ENCODE results near the gene KRT33B. TPM values are rescaled to one million over a fixed set of nuclear protein-coding genes. Genes with fewer than 3 reads are reported as not detected.

KRT33B gene
- total and polyA plus RNA-seq, 2 of the 8 experiments (the other 6 are each of a cell fraction or from before 2014, with no cell fraction given): not detected

- Histone ChIP-seq H2BK20ac (ENCODE audit: low read length) (no peak overlapping the region), H2BK12ac (ENCODE audit: low read depth, low read length) (peak overlapping the region; percentile 46; the same call in 1 of the 2 replicates), H3K4me3 (ENCODE audit: extremely low read depth in 1 of 4, insufficient read depth in 2 of 4, low read depth in 3 of 4, low read length in 4 of 4) (no peak overlapping the region), H2BK15ac (ENCODE audit: low read length) (no peak overlapping the region), H2BK120ac (replicated peaks; ENCODE audit: low read depth, low read length) (no peak overlapping the region), H4K5ac (ENCODE audit: insufficient read length, low read depth, low read length) (no peak overlapping the region), H3K23ac (ENCODE audit: insufficient read length) (no peak overlapping the region), H2BK5ac (ENCODE audit: low read depth, low read length) (0 out of 2 replicates have a peak overlapping the region, but pooled peaks have one; percentile 13), H3K27ac (ENCODE audit: low read depth, low read length) (no peak overlapping the region), H3K36me3 (ENCODE audit: control insufficient read depth in 2 of 4, insufficient read depth in 4 of 4, low read length in 3 of 4) (no peaks in the 10 kb centered on the region), H3K56ac (replicated peaks; ENCODE audit: insufficient read length, low read depth, low read length) (no peak overlapping the region), H3K18ac (ENCODE audit: extremely low read depth, low read length) (0 out of 2 replicates have a peak overlapping the region, but pooled peaks have one; percentile 9), H3K4me1 (replicated peaks in 1 of 4; ENCODE audit: control insufficient read depth in 3 of 4, insufficient read depth in 4 of 4, low read length in 3 of 4) (peaks cover 0 to 7% (median 1%) of the 10 kb centered on the region in 4 experiments; a peak in 5 of 7 replicates), H3K23me2 (ENCODE audit: low read depth, low read length) (no peaks in the 10 kb centered on the region), H3K27me3 (replicated peaks in 1 of 4; ENCODE audit: control insufficient read depth in 3 of 4, extremely low read depth in 1 of 4, insufficient read depth in 3 of 4, low read length in 3 of 4) (no peaks in the 10 kb centered on the region; a peak in 2 of 7 replicates), H3K4me2 (ENCODE audit: insufficient read depth in 1 of 2, low read depth in 2 of 2, low read length in 2 of 2) (peak overlapping the region; percentile 3 to 33; a peak in 1 of 4 replicates), H3K79me2 (ENCODE audit: control insufficient read depth in 1 of 2, insufficient read depth in 2 of 2, low read length in 2 of 2) (no peaks in the 10 kb centered on the region), H3K4ac (replicated peaks; ENCODE audit: insufficient read length, low read depth, low read length) (no peak overlapping the region), H4K91ac (replicated peaks; ENCODE audit: insufficient read length, low read length) (no peak overlapping the region), H3K9ac (replicated peaks in 1 of 4; ENCODE audit: extremely low read depth in 1 of 4, low read depth in 3 of 4, low read length in 3 of 4) (no peak overlapping the region), H3K9me3 (ENCODE audit: insufficient read depth in 2 of 2, low read depth in 1 of 2, low read length in 1 of 2) (no peaks in the 10 kb centered on the region), H4K20me1 (replicated peaks in 1 of 2; ENCODE audit: control insufficient read depth in 1 of 2, insufficient read depth in 2 of 2, low read length in 2 of 2) (no peaks in the 10 kb centered on the region), H3K14ac (ENCODE audit: insufficient read length) (no peak overlapping the region), H3K79me1 (ENCODE audit: low read depth, low read length) (no peaks in the 10 kb centered on the region), H2AK5ac (ENCODE audit: low read depth, low read length) (no peak overlapping the region), H4K8ac (ENCODE audit: extremely low read depth, insufficient read depth, low read length) (no peak overlapping the region), H2AFZ (ENCODE audit: low read length) (0 out of 2 replicates have a peak overlapping the region, but pooled peaks have one; percentile 11)
- FAIRE-seq (peak; percentile 76), DNase-seq (ENCODE audit: low read depth in 1 of 2, low spot score in 2 of 2) (no peak)
- POLR2A ChIA-PET (ENCODE audit: partially characterized antibody): interaction anchor here (0.6 to 1.0 kb wide), 2 partner anchors 279 to 1944 kb away, joined by 3 read pairs; no protein-coding TSS in a partner anchor
- CTCF ChIA-PET (ENCODE audit: partially characterized antibody): interaction anchor here (0.8 to 2.0 kb wide), 4 partner anchors 136 to 555 kb away, joined by 3 to 6 read pairs (median 4); no protein-coding TSS in a partner anchor
- 52% methylated on average over 5 of the region's 5 CpGs; no CpG with 5 or more reads in 1 of the 2 experiments for WGBS, 2 experiments (ENCODE audit: extremely low coverage in 1 of 2, insufficient coverage in 1 of 2, insufficient read length in 1 of 2, insufficient replicate concordance in 2 of 2, low coverage in 1 of 2, low lambda C conversion rate in 2 of 2, missing lambda C conversion rate in 1 of 2)
- no peak for TF ChIP-seq SAP30 (IDR thresholded peaks at IDR 0.05; ENCODE audit: insufficient read depth, insufficient replicate concordance, low read length)
- TF ChIP-seq RBBP5 (IDR thresholded peaks at IDR 0.05; ENCODE audit: borderline replicate concordance, low read depth, low read length): no peak
- no peak for TF ChIP-seq ATF2 (IDR thresholded peaks at IDR 0.05; ENCODE audit: low read length)
- no peak for TF ChIP-seq TCF12 (IDR thresholded peaks at IDR 0.05; ENCODE audit: low read depth, low read length)
- no peak for TF ChIP-seq EP300 (IDR thresholded peaks at IDR 0.05; ENCODE audit: borderline replicate concordance in 1 of 2, low read depth in 2 of 2, low read length in 2 of 2)
Measured at GRCh38 chr17:41413353-41413957, 43.8 kb upstream of the KRT33B start.
